Measurements from ENCODE around the gene LCE3B.
"Not testable (repeated sequence)": the region's sequence is repeated elsewhere in the genome, so short reads cannot be mapped to it uniquely, and the experiment has no call there.

Gene LCE3B, protein sequence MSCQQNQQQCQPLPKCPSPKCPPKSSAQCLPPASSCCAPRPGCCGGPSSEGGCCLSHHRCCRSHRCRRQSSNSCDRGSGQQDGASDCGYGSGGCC

DNA sequence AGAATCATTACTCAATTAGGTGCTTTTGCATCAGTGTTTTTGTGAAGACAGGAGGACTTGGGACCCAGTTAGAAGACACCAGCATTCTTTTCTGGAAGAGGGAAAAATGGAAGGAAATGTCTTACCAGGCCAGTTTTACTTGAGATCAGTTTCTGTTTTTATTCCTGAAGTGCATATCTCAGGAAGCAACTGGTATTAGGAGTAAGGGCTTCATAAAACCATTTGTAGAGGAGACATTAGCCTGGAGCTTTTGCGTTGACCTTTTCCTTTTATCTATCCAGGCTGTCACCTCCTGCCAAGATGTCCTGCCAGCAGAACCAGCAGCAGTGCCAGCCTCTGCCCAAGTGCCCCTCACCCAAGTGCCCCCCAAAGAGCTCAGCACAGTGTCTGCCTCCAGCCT, at the start of gene LCE3B:
LCE3B (plus strand) TSS at position 301 of the 400 bp plus-strand sequence; CDS start at position 301, 0 bp downstream.
- no peak for DNase-seq

DNA sequence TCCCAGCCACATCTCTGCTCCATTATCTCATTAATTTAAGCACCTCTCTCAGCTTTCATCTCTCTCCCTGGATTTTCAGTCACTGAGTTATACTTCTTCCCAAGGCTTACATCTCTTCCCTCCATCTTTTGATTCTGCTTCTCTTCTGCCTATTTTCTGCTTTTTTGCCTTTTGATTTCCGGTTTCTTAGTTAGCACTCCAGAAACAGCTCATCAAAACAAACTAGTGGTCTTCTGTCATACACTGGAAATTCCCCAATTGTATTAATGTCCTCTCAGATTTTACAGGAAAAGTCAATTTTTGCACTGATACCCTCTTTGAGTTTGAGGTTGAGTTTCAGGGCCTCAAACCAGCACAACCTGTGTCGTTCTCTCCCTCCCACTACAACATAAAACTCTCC, 48.5 kb upstream of the LCE3B start:
- no peak for DNase-seq

DNA sequence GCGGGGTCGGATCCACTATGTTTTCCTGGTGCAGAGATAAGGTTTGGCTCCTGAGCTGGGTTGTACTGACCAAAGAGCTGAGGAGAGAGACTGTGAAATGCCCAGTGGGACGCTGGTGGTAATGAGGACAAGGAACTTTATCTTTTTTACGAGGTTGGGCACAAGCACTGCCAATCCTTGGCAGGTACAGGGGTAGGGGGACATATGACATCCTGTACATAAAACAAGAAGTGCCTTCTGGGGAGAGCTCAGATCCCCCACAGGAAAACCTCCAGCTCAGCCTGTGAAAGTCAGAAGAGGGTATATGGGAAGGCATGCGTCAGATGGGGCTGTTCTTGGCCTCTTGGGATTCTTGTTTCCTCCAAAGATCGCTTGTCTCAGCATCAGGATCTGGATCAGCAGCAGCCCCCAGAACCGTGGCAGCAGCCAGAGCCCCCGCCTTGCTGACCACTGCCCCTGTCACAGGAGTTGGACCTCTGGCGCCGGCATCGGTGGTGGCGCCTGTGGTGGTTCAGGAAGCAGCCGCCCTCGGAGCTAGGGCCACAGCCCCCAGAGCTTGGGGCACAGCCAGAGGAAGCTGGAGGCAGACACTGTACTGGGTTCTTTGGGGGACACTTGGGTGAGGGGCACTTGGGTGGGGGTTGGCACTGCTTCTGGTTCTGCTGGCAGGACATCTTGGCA, 47.9 kb upstream of the LCE3B start:
- DNase-seq = no peak

DNA sequence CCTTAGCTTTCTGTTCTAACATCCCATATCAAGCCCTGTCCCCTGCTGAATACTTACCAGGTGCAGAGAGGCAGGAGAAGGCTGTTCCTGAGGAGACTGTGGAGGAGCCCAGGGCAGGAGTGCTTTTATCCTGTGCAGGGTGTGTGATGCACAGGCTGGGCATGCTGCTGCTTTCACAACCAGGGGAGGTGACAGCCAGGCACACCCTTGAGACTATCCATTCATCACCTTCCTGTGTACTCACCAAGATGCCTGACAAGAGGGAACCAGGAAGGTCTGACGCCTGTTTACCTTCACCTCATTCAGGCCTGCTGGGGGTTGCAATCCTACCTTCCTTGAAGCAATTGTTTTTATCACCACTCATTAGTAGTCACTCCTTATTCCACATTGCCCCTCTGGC, 46.9 kb upstream of the LCE3B start, which contains the start of gene LCE3E:
LCE3E (minus strand) TSS at position 100 of the 400 bp plus-strand sequence. CDS start 572 bp downstream, outside the sequence.
- no peak for DNase-seq

DNA sequence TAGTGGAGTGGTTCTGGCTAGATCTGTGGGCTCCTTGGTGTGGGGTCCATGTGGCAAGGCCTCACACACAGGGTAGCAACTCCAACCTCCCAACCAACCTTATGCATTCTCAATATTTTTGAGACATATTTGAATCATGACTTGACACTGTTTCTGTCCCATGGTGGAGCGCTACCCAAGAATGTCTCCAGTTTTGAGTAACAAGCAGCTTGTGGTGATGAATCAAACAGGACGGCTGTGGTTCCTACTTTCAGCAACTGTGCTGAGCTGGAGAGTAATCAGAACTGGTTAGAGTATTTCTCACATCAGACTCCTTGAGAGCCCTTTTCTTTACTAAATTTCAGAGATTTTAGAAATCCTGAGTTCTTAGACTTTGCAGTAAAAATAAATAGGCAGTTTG, 36.4 kb upstream of the LCE3B start:
- no peak for DNase-seq

DNA sequence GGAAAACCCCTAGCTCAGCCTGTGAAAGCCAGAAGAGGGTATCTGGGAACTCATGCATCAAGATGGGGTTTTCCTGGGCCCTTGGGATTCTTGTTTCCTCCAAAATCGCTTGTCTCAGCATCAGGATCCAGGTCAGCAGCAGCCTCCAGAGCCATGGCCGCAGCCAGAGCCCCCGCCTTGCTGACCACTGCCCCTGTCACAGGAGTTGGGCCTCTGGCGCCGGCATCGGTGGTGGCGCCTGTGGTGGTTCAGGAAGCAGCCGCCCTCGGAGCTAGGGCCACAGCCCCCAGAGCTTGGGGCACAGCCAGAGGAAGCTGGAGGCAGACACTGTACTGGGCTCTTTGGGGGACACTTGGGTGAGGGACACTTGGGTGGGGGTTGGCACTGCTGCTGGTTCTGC, 34.1 kb upstream of the LCE3B start:
- DNase-seq = not testable (repeated sequence)

DNA sequence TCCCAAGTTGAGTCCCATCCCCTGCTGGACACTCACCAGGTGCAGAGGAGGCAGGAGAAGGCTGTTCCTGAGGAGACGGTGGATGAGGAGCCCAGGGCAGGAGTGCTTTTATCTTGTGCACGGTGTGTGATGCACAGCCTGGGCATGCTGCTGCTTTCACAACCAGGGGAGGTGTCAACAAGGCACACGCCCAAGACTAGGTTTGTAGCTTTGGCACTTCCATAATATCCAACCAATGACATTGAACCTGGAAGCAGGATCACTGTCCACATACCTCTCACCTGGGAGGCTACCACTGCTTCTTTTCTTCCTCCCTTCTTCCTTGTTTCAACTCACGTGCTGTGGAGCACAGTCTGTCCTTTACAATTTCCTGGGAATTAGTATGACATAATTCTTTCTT, 33.2 kb upstream of the LCE3B start, which contains the start of gene LCE3D:
LCE3D (minus strand) TSS at position 84 of the 400 bp plus-strand sequence. CDS start 580 bp downstream, outside the sequence.
- no peak for DNase-seq

DNA sequence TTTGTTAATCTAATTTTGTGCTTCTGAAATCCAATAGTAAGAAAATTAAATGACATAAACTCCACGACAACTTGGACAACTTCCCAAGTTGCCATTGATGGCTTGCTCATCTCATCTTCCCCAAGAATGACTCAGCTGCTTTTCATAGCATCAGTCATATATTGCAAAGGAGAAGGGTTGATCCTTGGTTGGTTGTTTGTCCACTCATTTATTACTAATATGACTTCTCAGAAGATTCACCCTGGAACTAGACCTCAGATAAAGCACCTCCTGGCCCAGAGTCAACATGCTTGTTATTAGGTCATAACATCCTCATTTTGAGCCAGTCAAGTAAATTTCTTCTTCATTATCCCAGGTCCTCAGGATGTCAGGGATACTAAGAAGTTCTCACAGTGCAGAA, 31.0 kb upstream of the LCE3B start:
- no peak for DNase-seq

DNA sequence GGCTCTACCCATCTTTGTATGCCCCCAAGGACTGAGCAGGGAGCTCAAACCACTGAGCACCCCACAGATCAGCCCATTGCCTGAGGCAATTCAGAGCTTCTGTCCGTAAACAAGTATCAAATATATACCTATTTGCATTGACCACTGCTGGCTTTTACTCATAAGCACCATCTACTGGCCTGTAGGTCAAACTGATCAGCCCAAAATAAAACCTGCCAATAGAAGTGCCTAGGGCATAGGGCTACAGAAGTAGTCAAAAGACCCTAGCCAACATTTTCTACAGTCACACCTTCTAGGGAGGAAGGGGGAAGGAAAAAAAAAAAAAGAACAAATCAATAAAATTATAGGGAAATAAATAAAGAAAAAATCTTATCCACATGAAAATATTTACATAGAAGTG, 28.0 kb upstream of the LCE3B start:
- DNase-seq = no peak

DNA sequence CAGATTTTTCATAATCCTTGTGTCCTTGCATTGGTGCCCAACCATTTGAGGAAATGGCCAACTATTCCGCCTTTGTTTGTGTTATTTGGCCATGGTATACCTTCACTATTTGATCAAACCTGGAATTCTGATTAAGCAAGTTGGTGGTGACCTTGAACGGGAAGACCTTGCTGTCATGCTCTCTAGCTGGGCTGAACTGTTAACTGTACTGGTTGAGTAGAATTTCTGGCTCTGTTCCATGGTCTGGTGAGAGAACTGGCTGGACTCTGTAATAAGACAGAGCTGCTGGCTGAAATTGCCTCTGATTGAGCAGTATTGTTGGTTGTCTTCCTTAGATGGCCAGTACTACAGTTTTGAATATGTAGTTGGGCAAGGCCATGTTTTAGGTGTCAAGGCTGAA, 16.6 kb upstream of the LCE3B start:
- DNase-seq = no peak

DNA sequence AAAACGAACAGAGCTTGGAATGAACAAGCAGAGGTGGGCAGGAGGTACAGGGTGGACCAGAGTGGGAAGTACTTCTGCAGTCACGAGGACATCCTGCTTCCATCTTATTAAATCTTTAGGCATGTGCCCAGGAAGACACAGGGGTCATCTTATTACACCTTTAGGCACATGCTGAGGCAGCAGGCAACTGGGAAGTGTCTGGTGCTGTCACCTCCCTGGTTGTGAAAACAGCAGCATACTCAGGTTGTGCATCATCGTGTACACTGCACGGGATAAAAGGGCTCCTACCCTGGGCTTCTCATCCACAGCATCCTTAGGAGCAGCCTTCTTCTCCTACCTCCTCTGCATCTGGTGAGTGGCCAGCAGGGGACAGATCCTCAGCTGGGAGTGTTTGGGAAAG, 13.7 kb upstream of the LCE3B start, which contains the start of gene LCE3C:
LCE3C (plus strand) TSS at position 301 of the 400 bp plus-strand sequence. CDS start 498 bp downstream, outside the sequence.
- DNase-seq = no peak

DNA sequence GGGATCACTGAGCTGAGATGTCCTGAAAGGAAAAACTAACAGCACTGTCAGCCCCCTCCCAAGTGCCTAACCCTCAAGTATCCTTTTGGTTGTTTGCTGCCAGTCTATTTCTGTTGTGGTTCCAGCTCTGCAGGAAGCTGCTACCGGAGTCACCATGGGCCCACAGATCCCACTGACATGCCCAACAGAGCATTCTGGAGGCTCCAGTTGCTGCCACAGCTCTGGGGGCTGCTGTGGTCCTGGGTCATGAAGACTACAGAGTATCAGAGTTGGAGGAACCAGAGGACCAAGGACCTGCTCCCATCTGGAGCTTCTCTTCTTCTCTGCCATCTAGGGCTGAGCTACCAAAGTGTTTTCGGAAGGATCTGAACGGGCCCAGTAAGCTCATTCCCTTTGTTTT, 8.4 kb downstream of the LCE3B start:
- DNase-seq = no peak

DNA sequence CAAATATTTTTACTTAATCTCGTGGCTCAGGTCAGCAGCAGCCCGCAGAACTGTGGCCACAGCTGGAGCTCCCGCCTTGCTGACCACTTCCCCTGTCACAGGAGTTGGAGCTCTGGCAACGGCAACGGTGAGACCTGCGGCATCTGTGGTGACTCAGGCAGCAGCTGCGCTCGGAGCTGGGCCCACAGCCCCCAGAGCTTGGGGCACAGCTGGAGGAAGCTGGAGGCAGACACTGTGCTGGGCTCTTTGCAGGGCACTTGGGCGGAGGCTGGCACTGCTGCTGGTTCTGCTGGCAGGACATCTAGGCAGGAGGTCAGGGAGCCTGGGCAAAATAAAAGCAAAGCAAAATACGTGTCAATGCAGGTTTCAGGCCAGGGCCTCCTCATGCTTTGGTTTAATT, 9.2 kb downstream of the LCE3B start, which contains the start of gene LCE3A:
LCE3A (minus strand) TSS at position 301 of the 400 bp plus-strand sequence; CDS start at position 301, 0 bp downstream.
- DNase-seq = no peak

DNA sequence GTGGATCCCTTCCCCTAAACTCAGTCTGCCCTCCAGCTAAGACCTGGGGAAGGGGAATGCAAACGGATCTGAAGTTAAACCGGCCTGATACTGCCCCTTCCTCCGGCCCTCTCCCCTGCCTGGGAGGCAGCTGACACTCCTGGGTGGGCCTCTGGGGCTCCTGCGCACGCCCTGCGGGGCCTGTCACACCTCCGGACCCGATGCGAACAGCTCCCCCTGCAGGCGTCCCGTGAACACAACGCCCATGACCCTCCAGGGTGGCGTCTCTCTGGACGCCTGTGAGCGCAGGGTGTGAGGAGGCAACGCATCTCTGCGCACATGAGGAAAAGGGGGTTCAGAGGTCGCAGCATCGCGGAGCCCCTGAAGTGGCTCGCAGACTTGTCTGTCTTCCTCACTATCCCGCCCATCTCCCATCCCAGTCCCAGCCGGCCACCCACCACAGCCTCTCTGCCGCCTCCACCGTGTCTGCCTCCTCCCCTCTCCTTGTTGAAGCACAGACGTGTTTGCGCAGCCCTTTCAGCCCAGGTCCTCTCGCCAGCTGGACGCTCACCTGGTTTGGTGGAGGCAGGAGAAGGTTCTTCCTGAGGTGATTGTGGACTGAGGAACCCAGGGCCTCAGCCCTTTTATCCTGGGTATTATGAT, 9.7 kb downstream of the LCE3B start:
- DNase-seq = no peak

DNA sequence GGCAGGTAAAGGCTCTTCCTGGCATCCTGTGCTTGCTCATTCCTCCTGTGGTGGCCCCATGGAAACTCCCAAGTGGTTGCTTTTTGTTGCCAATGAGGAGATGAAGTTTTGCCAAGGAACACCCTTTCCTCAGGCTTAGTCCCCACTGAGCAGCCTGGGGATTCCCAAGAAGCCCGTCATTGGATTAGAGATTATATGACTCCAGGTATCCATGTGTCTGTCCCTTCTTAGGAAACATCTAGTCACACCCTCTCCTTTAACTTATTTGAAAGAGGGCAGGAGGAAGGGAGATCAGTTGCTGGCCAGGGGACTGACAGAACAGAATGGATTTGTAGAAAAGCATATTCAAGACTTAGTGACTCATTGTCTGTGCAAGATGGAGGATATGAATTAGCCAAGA, 13.1 kb downstream of the LCE3B start:
- DNase-seq = no peak

DNA sequence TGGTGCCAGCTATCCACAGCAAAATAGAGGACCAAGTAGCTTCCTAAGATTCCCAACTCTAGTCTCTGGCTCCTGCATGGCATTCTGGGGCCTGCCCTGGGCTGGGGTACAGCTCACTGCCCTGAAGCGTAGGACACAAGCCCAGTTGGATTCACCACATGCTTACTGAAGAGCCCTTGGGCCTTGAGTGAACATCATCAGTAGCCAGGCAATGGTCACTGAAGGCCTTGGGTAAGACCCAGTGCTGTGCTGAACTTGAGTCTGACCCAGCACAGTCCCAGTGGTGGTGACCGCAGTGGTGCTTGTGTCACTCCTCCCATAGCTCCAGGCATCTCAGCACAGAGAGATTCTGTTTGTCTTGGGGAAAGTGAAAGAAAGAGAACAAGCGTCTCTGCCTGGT, 17.0 kb downstream of the LCE3B start:
- no peak for DNase-seq

DNA sequence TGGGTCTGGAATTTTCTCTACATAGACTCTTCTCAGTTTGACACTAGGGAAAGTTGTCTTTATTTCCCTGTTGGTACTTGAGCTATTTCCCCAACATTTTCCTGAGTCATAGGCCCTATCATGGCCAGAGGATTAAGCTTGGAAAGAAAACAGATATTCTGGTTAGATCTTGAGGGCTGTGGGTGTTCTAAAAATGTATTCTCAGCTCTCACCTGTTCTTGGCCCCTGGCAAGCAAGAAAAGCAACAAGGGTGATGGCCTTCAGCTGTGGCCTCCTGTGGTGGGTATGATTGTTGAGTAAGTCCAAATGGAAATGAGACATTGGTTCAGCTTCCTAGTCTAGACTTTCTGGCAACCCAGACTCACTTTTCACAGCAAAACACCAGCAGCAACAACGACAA, 26.7 kb downstream of the LCE3B start:
- DNase-seq = no peak

DNA sequence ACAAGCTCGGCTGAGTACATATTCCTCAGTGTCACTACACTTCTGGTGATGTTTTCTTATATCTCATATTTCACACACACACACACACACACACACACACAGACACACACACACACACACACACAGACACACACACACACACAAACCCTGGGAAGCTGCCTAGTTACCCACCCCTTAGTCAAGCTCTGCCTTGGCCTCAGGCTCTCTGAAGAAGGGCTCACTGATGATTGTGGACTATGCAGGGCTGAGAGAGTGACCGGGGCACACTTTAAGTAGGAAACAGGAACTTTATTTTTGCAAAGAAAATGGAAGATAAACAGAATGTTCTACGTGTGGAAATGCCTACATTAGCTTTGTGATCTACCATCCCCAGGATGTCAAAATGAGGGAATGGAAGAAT, 30.3 kb downstream of the LCE3B start:
- DNase-seq = no peak

DNA sequence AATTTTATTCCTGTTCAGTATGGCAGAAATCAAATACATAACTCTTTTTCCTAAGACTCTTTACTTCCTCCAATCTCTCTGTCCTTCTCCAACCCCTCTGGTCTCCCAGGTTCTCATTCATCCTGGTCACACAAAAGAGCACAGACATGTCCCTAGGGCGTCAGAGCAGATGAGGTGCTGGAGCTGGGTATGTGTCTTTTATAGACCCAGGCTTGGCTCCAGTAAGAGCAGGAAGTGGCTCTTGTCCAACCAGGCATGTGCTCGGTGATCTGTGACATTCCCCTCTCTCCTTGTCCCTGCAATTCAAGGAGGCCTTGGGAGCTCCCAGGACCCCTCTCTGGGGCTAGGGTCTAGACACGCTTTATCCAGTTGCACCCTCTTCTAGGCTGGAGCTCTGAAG, 31.5 kb downstream of the LCE3B start:
- DNase-seq = no peak

DNA sequence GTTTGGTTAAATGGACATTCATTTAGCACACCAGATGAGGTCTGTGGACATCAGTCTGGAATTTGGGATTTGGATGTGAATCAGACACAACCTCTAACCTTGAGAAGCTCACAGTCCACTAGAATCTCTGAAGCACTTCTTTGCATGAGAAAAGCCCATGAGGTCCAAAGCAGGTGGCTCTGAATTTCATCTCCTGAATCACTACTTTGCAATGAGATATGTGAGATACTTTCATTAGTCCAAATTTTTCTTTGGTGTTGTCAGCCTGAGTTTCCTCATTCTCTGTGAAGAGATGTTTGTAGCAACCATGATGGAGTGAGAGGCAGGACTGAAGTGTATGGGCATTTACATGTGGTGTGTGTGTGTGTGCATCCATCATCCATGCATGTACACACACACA, 33.0 kb downstream of the LCE3B start:
- DNase-seq = no peak

DNA sequence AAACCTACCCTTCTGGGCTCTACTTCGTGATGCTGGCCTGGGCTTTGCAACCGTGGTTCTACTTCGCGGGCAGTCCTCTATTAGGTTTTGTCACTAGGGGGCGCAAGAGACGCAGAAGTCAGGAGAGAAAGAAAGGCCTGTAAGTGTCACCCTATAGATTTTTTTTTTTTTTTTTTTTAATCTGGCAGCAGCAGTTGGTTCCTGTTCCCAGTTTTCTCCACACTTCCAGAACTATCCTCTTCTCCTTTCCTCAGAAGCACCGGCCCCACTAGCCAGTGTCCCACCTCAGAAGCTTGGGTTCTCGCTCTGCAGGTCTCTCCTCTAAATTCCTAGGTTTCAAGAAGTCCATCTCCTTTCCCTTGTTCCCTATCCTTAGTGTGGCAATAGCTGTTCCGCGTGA, 40.5 kb downstream of the LCE3B start:
- DNase-seq = peak; percentile 41

DNA sequence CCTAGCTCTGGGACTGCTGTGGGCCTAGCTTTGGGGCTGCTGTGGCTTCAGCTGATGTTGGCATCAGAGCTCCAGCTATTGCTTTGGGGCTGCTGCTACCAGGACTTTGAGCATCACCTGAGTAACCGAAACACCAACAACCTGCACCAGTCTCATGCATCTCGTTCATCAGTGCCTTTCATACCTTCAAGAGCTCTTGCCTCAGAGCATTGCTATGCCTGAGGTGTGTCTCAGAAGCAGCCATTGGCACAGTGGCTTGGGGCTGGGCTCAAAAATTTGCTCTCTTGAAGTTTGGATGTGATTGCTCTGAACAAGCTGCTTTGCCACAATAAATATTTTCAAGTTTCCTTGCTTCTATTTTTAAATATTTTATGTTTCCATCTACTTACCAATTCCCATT, 42.8 kb downstream of the LCE3B start:
- DNase-seq = no peak

DNA sequence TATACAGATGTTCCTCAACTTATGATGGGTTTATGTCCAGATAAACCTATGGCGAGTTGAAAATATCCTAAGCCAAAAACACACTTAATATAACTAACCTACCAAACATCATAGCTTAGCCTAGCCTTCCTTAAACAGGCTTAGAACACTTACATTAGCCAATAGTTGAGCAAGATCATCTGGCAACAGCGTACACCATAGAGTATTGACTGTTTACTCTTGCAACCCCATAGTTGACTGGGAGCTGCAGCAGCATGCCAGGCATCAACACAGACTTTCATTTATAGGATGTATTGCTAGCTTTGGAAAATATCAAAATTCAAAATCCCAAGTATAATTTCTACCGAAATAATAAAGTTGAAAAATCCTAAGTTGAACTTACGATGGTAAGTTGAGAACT, 44.1 kb downstream of the LCE3B start:
- no peak for DNase-seq

DNA sequence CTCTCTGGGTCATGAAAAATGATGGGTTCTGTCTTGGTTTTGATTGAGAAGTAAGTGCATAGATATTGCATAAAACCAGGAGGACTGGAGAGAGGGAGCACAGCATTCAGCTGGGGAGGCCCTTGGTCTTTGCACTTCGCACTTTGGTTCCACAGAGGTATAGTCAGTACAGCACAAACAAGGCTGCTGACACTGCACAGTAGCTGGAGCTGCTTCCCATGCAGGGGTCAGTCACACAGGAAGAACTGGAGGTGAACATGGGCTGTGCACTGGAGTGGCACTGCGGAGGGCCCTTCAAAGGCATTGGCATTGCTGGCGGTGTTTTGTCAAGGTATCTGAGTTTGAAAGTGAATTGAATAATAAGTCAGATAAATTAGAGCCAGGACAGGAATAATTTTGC, 45.0 kb downstream of the LCE3B start:
- no peak for DNase-seq
